DMS153 treated with DMSO at 0.1 percent for 48 hours (cell line): ENCODE data around the gene DCX.

Experiments
- DNase-seq: peaks from one replicate; lab custom pipeline; 2025; ENCODE audit not compliant: unreplicated experiment; lab: John Stamatoyannopoulos, UW

DCX gene

GRCh38 chrX:111411983-111412382 lies at the start of gene DCX:
DCX (minus strand) TSS chrX:111412192; CDS start chrX:111410398, 1,794 bp downstream.
- DNase-seq, result no peak

GRCh38 chrX:111460607-111461006 lies 48.6 kb upstream of the DCX start:
- DNase-seq, result no peak

GRCh38 chrX:111447298-111447697 lies 35.3 kb upstream of the DCX start:
- peak; percentile 19 for DNase-seq

- peak; percentile 45 for DNase-seq
Measured at GRCh38 chrX:111445485-111445884, 33.5 kb upstream of the DCX start.

- no peak for DNase-seq
Measured at GRCh38 chrX:111444881-111445280, 32.9 kb upstream of the DCX start.

- DNase-seq, result no peak
Measured at GRCh38 chrX:111443946-111444345, 32.0 kb upstream of the DCX start.

GRCh38 chrX:111442791-111443190 lies 30.8 kb upstream of the DCX start:
- no peak for DNase-seq

- no peak for DNase-seq
Measured at GRCh38 chrX:111435469-111435868, 23.5 kb upstream of the DCX start.

- DNase-seq, result no peak
Measured at GRCh38 chrX:111431001-111431400, 19.0 kb upstream of the DCX start.

GRCh38 chrX:111411557-111411956 lies 435 bp downstream of the DCX start:
- no peak for DNase-seq

GRCh38 chrX:111410590-111411078 lies 1.4 kb downstream of the DCX start:
- DNase-seq, result no peak

GRCh38 chrX:111409326-111409725 lies 2.7 kb downstream of the DCX start:
- DNase-seq, result no peak

GRCh38 chrX:111407948-111408347 lies 4.0 kb downstream of the DCX start:
- no peak for DNase-seq

- DNase-seq, result no peak
Measured at GRCh38 chrX:111402344-111402743, 9.6 kb downstream of the DCX start.

- DNase-seq, result no peak
Measured at GRCh38 chrX:111395149-111395548, 16.8 kb downstream of the DCX start.

GRCh38 chrX:111394569-111394968 lies 17.4 kb downstream of the DCX start:
- DNase-seq, result no peak

- peak; percentile 7 for DNase-seq
Measured at GRCh38 chrX:111387470-111388070, 24.4 kb downstream of the DCX start.

GRCh38 chrX:111386615-111387233 lies 25.3 kb downstream of the DCX start:
- no peak for DNase-seq

GRCh38 chrX:111386077-111386476 lies 25.9 kb downstream of the DCX start:
- no peak for DNase-seq

GRCh38 chrX:111382277-111382676 lies 29.7 kb downstream of the DCX start:
- no peak for DNase-seq

GRCh38 chrX:111376897-111377578 lies 35.0 kb downstream of the DCX start:
- peak; percentile 34 for DNase-seq

- DNase-seq, result no peak
Measured at GRCh38 chrX:111376486-111376885, 35.5 kb downstream of the DCX start.
